HK-2 (cell line): ENCODE results near the gene CTBP2.

ENCODE experiments used
- DNase-seq: peaks from one replicate; pipeline ENCODE4 v3.0.0-alpha.2; 2018; ENCODE audit not compliant: unreplicated experiment

CTBP2 gene

DNA sequence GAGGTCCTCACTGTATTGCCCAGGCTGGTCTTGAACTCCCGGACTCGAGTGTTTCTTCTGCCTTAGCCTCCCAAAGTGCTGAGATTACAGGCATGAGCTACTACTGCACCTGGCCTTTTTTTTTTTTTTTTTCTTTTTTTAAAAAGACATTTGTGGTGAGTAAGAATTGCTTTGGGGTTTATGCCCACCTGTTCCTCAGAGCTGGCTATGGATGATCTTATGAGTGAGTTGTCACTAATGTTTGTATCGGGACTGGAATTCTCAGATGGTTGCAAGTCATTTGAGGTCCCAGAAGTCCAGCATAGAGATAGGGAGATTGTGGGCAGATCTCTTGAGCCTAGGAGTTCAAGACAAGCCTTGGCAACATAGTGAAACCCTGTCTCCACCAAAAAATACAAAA, 183.2 kb downstream of the CTBP2 start:
- DNase-seq = no peak

GRCh38 chr10:124975977-124976514, 184.3 kb downstream of the CTBP2 start:
- DNase-seq = no peak

DNA sequence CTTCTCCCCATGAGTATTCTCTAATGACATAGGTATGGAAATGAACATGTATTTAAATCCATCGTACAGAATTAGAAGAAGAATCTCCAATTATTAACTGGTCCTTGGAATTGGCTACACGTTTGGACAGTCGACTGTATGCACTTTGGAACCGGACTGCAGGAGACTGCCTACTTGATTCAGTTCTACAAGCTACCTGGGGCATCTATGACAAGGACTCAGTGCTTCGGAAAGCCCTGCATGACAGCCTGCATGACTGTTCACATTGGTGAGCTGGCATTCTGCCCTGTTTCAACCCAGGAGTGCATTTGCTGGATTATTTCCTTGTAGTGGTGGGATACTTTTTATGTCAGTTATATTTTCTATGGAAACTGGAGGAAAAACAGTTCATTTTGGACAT, 186.2 kb downstream of the CTBP2 start:
- DNase-seq = no peak

DNA sequence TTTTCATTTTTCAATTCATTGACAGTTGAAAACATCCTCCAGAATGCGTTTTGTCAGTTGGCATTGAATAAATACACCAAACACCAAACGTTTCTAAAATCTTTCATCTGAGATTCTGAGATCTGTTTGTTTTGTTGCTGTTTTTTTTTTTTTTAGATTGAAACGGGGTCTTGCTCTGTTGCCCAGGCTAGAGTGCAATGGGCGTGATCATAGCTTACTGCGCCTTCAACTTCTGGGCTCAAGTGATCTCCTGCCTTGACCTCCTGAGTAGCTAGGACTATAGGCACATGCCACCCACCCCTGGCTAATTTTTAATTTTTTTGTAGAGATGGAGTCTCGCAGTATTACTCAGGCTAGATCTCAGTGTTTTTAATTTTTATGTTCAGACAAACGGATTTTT, 187.7 kb downstream of the CTBP2 start:
- DNase-seq = no peak

GRCh38 chr10:124971276-124971675, 189.1 kb downstream of the CTBP2 start:
- DNase-seq = no peak

DNA sequence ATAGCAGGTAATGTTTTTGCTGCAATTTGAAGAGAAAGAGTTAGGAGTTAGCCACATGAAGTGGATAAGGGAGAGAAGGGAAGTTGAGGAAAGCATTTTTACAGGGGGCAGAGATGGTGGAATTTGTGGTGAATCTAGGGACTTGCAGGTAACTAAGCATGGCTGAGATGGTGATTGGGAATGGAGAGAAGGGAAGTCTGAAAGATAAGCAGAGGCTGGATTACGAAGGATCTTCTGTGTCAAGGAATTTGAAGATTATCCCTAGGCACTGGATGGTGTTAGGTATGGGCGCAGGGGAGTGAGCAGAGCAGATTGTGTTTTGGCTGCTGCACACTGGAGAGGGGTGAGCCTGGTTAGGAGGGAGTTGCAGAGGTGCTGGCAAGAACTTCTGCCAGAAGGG, 193.1 kb downstream of the CTBP2 start:
- DNase-seq = no peak

- DNase-seq = no peak
These were observed 194.4 kb downstream of the CTBP2 start for GRCh38 chr10:124966008-124966407.

DNA sequence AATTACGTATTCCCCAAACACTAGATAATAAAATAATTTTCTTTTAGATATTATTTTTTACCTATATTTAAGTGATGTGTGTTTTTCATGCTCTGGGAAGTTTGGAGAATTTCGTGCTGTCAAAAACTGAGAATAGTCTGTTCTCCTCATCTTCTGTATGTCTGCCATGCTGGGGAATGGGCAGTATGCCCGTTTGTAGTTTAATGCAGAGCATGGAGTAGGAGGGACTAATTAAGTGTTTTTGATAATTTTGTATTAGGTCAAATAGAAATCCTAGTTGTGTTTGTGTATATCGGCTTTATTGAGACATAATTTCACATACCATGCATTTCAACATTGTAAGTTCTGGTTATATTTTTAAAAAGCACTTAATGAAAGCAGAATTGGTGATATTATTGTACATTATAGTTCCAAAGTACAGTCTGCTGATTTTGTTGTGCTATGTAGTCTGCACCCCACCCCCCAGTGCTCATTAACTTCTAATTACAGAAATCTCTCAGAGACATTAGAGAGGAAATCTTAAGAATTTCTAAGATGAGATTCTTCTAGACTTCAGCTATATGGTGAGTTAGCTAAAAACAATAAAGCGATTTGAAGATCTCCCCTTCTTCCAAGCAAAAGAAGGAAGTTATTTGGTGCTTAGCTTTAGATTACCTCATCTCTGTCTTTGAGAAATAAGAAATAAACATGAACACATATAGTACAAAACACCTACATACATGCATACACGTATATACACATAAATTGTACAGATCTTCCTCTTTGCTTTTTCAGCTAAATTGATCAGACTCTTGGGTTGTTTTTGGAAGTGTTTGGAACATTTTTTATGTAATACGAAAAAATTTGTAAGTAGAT, 196.3 kb downstream of the CTBP2 start:
- DNase-seq = no peak

- DNase-seq = no peak
These were observed 197.9 kb downstream of the CTBP2 start for GRCh38 chr10:124962421-124962820.

DNA sequence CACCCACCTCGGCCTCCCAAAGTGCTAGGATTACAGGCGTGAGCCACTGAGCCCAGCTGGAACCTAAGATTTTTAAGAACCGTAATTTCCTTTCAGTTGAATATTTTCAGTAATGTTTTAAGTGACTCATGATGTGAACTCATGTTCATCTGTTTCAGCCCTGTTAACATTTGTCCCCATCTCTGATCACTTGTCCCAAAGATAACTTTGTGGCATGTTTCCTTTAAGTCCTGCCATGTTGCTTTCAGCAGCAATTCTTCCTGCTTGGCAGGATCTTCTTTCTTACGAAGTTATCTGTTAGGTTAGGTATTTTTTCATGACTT, 199.2 kb downstream of the CTBP2 start:
- no peak for DNase-seq

DNA sequence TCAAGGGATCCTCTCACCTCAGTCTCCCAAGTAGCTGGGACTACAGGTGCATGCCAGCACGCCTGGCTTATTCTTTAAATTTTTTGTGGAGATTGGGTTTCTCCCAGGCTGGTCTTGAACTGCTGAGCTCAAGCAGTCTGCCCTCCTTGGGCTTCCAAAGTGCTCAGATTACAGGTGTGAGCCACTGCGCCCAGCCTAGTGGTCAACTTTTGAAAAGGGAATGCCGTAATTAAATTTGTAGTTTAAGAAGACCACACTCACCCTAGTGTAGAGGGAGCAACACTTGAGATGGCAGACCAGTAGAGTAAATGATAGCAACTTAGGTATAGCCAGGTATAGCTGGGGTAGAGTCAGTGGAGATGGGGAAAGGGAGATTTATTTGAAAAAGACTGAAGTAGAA, 200.8 kb downstream of the CTBP2 start:
- no peak for DNase-seq

DNA sequence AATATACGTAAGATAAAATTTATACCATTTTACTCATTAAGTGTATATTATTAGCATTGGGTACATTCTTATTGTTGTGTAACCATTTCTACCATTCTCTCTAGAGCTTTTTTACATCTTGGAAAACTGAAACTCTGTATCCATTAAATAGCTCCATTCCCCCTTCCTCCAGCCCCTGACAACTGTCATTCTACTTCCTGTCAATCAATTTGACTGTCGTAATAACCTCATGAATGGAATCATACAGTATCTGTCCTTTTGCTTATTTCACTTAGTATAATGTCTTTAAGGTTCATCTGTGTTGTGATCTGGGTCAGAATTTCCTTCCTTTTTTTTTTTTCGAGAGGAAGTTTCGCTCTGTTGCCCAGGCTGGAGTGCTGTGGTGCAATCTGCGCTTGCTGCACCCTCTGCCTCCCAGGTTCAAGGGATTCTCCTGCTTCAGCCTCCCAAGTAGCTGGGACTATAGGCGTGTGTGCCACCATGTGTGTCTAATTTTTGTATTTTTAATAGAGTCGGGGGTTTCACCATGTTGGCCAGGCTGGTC, 202.9 kb downstream of the CTBP2 start:
- no peak for DNase-seq

- no peak for DNase-seq
These were observed 203.6 kb downstream of the CTBP2 start for GRCh38 chr10:124956764-124957163.

- no peak for DNase-seq
These were observed 204.5 kb downstream of the CTBP2 start for GRCh38 chr10:124955868-124956267.

DNA sequence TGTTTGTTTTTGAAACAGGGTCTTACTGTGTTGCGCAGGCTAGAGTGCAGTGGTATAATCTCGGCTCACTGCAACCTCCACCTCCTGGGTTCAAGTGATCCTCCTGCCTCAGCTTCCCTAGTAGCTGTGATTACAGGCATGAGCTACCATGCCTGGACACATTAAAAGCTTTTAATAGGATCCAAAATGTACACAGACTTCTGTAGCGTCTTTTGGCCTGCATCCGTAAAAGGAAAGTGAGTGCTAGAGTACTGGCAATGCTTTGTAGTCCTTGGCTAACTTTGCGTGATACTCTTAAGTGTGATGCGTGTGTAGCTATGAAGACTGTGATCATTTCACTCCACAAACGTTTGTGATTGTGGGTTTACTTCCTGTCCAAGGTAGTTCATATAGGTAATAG, 205.1 kb downstream of the CTBP2 start:
- no peak for DNase-seq

DNA sequence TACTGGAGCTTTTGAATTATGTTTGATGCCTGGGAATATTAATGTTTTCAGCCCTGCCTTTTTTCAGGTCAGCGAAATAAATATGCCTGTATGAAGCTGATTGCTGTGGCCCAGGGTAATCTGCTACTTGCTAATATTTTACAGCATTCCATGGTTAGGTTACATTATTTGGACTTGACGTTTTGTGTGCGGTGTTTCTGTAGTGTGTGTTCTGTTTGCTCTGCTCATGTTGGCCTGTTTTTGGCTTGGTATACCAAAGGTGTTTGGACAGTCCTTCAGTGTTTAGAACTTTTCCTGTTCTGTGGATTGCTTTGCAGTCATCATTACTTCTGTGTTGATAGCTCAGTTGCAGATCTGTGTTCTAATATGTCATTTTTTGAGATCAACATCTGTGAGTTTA, 206.9 kb downstream of the CTBP2 start:
- DNase-seq = no peak

- DNase-seq = no peak
These were observed 208.2 kb downstream of the CTBP2 start for GRCh38 chr10:124952123-124952522.

GRCh38 chr10:124949543-124949942, 210.8 kb downstream of the CTBP2 start:
- DNase-seq = no peak

- no peak for DNase-seq
These were observed 213.4 kb downstream of the CTBP2 start for GRCh38 chr10:124946945-124947344.

DNA sequence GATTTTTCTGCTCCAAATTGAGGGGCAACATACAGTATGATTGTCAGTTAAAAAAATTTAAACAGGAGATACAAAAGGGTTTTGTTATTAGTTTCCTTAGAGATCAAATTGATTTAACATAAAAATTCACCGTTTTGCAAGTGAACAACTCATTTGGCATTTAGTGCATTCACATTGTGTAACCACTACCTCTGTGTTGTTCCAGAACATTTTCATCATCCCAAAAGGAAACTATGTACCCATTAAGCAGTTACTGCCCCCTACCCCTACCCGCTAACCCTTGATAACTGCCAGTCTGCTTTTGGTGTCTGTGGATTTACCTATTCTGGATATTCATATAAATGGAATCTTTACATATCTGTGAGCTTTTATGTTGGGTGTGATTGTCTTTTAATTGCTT, 215.4 kb downstream of the CTBP2 start:
- no peak for DNase-seq

GRCh38 chr10:124943301-124944092, 216.9 kb downstream of the CTBP2 start:
- DNase-seq = no peak

DNA sequence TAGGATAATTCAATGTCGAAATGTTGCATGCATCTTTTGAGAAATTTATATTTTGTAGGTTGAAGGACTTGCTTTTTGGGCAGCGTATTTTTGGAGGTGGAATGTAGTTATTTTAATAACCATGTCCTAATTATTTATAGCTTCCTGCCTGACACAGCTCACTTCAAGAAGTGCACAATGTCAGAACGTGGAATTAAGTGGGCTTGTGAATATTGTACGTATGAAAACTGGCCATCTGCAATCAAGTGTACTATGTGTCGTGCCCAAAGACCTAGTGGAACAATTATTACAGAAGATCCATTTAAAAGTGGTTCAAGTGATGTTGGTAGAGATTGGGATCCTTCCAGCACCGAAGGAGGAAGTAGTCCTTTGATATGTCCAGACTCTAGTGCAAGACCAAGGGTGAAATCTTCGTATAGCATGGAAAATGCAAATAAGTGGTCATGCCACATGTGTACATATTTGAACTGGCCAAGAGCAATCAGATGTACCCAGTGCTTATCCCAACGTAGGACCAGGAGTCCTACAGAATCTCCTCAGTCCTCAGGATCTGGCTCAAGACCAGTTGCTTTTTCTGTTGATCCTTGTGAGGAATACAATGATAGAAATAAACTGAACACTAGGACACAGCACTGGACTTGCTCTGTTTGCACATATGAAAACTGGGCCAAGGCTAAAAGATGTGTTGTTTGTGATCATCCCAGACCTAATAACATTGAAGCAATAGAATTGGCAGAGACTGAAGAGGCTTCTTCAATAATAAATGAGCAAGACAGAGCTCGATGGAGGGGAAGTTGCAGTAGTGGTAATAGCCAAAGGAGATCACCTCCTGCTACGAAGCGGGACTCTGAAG, 217.8 kb downstream of the CTBP2 start:
- DNase-seq = no peak
